Stimulated activated CD4-positive, alpha-beta T cell treated with anti-CD3 and anti-CD28 coated beads, Interleukin-12 subunit alpha, Interleukin-12 subunit beta, amount 100 ng/mL, for 48 hours (primary cell): ENCODE measurements around the gene NPM1.

Source experiments
- DNase-seq, 3 donors: peaks; one replicate each; pipeline ENCODE4 v3.0.0-alpha.2; 2020; ENCODE audit warnings: low read depth in 2 of 3, low spot score in 1 of 3

NPM1 gene

GRCh38 chr5:171427318-171428167, 39.9 kb downstream of the NPM1 start:
- no peak for DNase-seq

GRCh38 chr5:171428168-171428696, 40.6 kb downstream of the NPM1 start:
- no peak for DNase-seq

- no peak for DNase-seq
Observed at GRCh38 chr5:171428809-171429542, 41.3 kb downstream of the NPM1 start.

GRCh38 chr5:171429543-171429910, 41.9 kb downstream of the NPM1 start:
- DNase-seq, result no peak

- DNase-seq, result no peak
Observed at GRCh38 chr5:171431251-171431777, 43.7 kb downstream of the NPM1 start.

- no peak for DNase-seq
Observed at GRCh38 chr5:171432076-171432475, 44.4 kb downstream of the NPM1 start.

- DNase-seq, result no peak
Observed at GRCh38 chr5:171432583-171433351, 45.1 kb downstream of the NPM1 start.

GRCh38 chr5:171433352-171433698, 45.7 kb downstream of the NPM1 start:
- no peak for DNase-seq

GRCh38 chr5:171433982-171434676, 46.5 kb downstream of the NPM1 start:
- no peak for DNase-seq

GRCh38 chr5:171434874-171435273, 47.2 kb downstream of the NPM1 start:
- no peak for DNase-seq

GRCh38 chr5:171435908-171436307, 48.3 kb downstream of the NPM1 start:
- DNase-seq, result no peak

GRCh38 chr5:171436804-171437285, 49.2 kb downstream of the NPM1 start:
- DNase-seq, result no peak

GRCh38 chr5:171437286-171437821, 49.7 kb downstream of the NPM1 start:
- DNase-seq, result no peak

- no peak for DNase-seq
Observed at GRCh38 chr5:171438738-171439137, 51.1 kb downstream of the NPM1 start.

- no peak for DNase-seq
Observed at GRCh38 chr5:171441246-171441791, 53.7 kb downstream of the NPM1 start.

GRCh38 chr5:171442287-171443042, 54.8 kb downstream of the NPM1 start:
- DNase-seq, result no peak

GRCh38 chr5:171444582-171444981, 56.9 kb downstream of the NPM1 start:
- no peak for DNase-seq

GRCh38 chr5:171445644-171446516, 58.2 kb downstream of the NPM1 start:
- DNase-seq, result no peak
